ENCODE measurements around the gene PABPN1L. TPM values are rescaled to one million over a fixed set of nuclear protein-coding genes. Genes with fewer than 3 reads are reported as not detected.

PABPN1L gene
- total and polyA plus RNA-seq, 2 of the 8 experiments (the other 6 are each of a cell fraction or from before 2014, with no cell fraction given): not detected

- H2BK120ac ChIP-seq (replicated peaks; ENCODE audit: low read depth, low read length): no peak overlapping the region
- H3K23ac ChIP-seq (ENCODE audit: insufficient read length): no peak overlapping the region
- TF ChIP-seq ATF2 (IDR thresholded peaks at IDR 0.05; ENCODE audit: low read length) (no peak), CTBP2 (IDR thresholded peaks at IDR 0.05; ENCODE audit: borderline replicate concordance, insufficient read depth, insufficient read length, low read length) (no peak), KDM1A (IDR thresholded peaks at IDR 0.05; ENCODE audit: borderline replicate concordance, low read length) (no peak), SAP30 (IDR thresholded peaks at IDR 0.05; ENCODE audit: insufficient read depth, insufficient replicate concordance, low read length) (no peak), RBBP5 (IDR thresholded peaks at IDR 0.05; ENCODE audit: borderline replicate concordance, low read depth, low read length) (no peak), SIRT6 (IDR thresholded peaks at IDR 0.05; ENCODE audit: low read length) (no peak), PHF8 (conservative IDR thresholded peaks at IDR 0.05; ENCODE audit: low read depth, low read length) (no peak), CEBPB (IDR thresholded peaks at IDR 0.05; ENCODE audit: low read depth, low read length) (no peak), BACH1 (IDR thresholded peaks at IDR 0.05; ENCODE audit: low read length) (no peak), CBX8 (IDR thresholded peaks at IDR 0.05; ENCODE audit: borderline replicate concordance, low read depth, low read length) (no peak), KDM4A (IDR thresholded peaks at IDR 0.05; ENCODE audit: low read depth, low read length, severe bottlenecking) (no peak), HDAC6 (IDR thresholded peaks at IDR 0.05; ENCODE audit: low read depth, low read length) (no peak)
Measured at GRCh38 chr16:88830258-88830657, 36.2 kb downstream of the PABPN1L start.

More at GRCh38 chr16:88830258-88830657, 36.2 kb downstream of the PABPN1L start:
- Histone ChIP-seq H3K79me1 (ENCODE audit: low read depth, low read length) (0 out of 2 replicates have a peak, but pooled peaks cover 3% of the 10 kb centered on the region), H2BK20ac (ENCODE audit: low read length) (no peak overlapping the region), H3K4ac (replicated peaks; ENCODE audit: insufficient read length, low read depth, low read length) (no peak overlapping the region), H2BK12ac (ENCODE audit: low read depth, low read length) (no peak overlapping the region), H3K18ac (ENCODE audit: extremely low read depth, low read length) (no peak overlapping the region), H3K4me2 (ENCODE audit: insufficient read depth in 1 of 2, low read depth in 2 of 2, low read length in 2 of 2) (no peak overlapping the region), H2BK15ac (ENCODE audit: low read length) (no peak overlapping the region), H3K36me3 (ENCODE audit: control insufficient read depth in 2 of 4, insufficient read depth in 4 of 4, low read length in 3 of 4) (0 out of 8 replicates have a peak, but pooled peaks cover 0 to 3% (median under 1%) of the 10 kb centered on the region in 4 experiments), H4K91ac (replicated peaks; ENCODE audit: insufficient read length, low read length) (no peak overlapping the region), H2AK5ac (ENCODE audit: low read depth, low read length) (no peak overlapping the region), H3K79me2 (ENCODE audit: control insufficient read depth in 1 of 2, insufficient read depth in 2 of 2, low read length in 2 of 2) (no peaks in the 10 kb centered on the region), H3K23me2 (ENCODE audit: low read depth, low read length) (no peaks in the 10 kb centered on the region), H4K20me1 (replicated peaks in 1 of 2; ENCODE audit: control insufficient read depth in 1 of 2, insufficient read depth in 2 of 2, low read length in 2 of 2) (peaks cover 2 to 6% of the 10 kb centered on the region in 2 experiments), H2BK5ac (ENCODE audit: low read depth, low read length) (no peak overlapping the region), H3K9me3 (ENCODE audit: insufficient read depth in 2 of 2, low read depth in 1 of 2, low read length in 1 of 2) (no peaks in the 10 kb centered on the region), H3K56ac (replicated peaks; ENCODE audit: insufficient read length, low read depth, low read length) (no peak overlapping the region), H3K27me3 (replicated peaks in 1 of 4; ENCODE audit: control insufficient read depth in 3 of 4, extremely low read depth in 1 of 4, insufficient read depth in 3 of 4, low read length in 3 of 4) (no peaks in the 10 kb centered on the region), H3K27ac (ENCODE audit: low read depth, low read length) (no peak overlapping the region), H2AFZ (ENCODE audit: low read length) (no peak overlapping the region), H3K14ac (ENCODE audit: insufficient read length) (no peak overlapping the region), H3K9ac (replicated peaks in 1 of 4; ENCODE audit: extremely low read depth in 1 of 4, low read depth in 3 of 4, low read length in 3 of 4) (no peak overlapping the region), H3K4me1 (replicated peaks in 1 of 4; ENCODE audit: control insufficient read depth in 3 of 4, insufficient read depth in 4 of 4, low read length in 3 of 4) (0 out of 7 replicates have a peak, but pooled peaks cover 0 to 2% (median 0%) of the 10 kb centered on the region in 4 experiments), H4K8ac (ENCODE audit: extremely low read depth, insufficient read depth, low read length) (no peak overlapping the region), H3K4me3 (ENCODE audit: extremely low read depth in 1 of 4, insufficient read depth in 2 of 4, low read depth in 3 of 4, low read length in 4 of 4) (no peak overlapping the region), H4K5ac (ENCODE audit: insufficient read length, low read depth, low read length) (no peak overlapping the region)
- no peak for FAIRE-seq
- 92% methylated on average over 11 of the region's 11 CpGs; no CpG with 5 or more reads in 1 of the 2 experiments for WGBS, 2 experiments (ENCODE audit: extremely low coverage in 1 of 2, insufficient coverage in 1 of 2, insufficient read length in 1 of 2, insufficient replicate concordance in 2 of 2, low coverage in 1 of 2, low lambda C conversion rate in 2 of 2, missing lambda C conversion rate in 1 of 2)
- no peak for DNase-seq (ENCODE audit: low read depth in 1 of 2, low spot score in 2 of 2)
- POLR2A ChIA-PET (ENCODE audit: partially characterized antibody): interaction anchor here (0.6 kb wide), 1 partner anchor 381 kb away, joined by 3 read pairs; no protein-coding TSS in a partner anchor
- CTCF ChIA-PET (ENCODE audit: partially characterized antibody): interaction anchor here (0.8 to 1.1 kb wide), 2 partner anchors 18 to 27 kb away, joined by 3 read pairs; partner anchors contain the start of gene APRT

Measured in H1 (cell line).